Lower leg skin (tissue), 4 donors: ENCODE results near the gene AGPAT1. TPM values are rescaled to one million over a fixed set of nuclear protein-coding genes. Genes with fewer than 3 reads are reported as not detected.

Source experiments
- DNase-seq, 2 donors: peaks; one replicate each; pipeline ENCODE4 v3.0.0-alpha.2; 2019; ENCODE audit warnings: low spot score in 2 of 2
- H3K4me3 ChIP-seq: fragments of 200-600 bp; sonication (generic); 2 replicates; pipeline ENCODE4 v1.5.1; 2017; ENCODE audit warnings: mild to moderate bottlenecking, low read depth; ENCODE audit not compliant: poor library complexity, severe bottlenecking
- POLR2A ChIP-seq, 2 donors: fragments of 450-650 bp; IDR thresholded peaks; one replicate each; pipeline ENCODE4 v1.6.1; 2016 to 2017; ENCODE audit warnings: antibody characterized with exemption in 2 of 2, mild to moderate bottlenecking in 1 of 2, moderate library complexity in 1 of 2
- WGBS, 2 donors: methylation state at CpG; one replicate each; pipeline ENCODE4 v1.1.5; 2018; 5-methylcytosine and 5-hydroxymethylcytosine counted together
- intact Hi-C: fragments of 100-400 bp; cut with DNase I; formaldehyde crosslinking; loops from one replicate; pipeline ENCODE4 v1.15.0; 2023; ENCODE audit warnings: low total_unique reads
- total RNA-seq, 4 donors: library from RNA; depleted of rRNA; stranded (reverse); fragments of >200 nt; gene quantifications; one replicate each; pipeline ENCODE4 v1.1.0, GENCODE V29; 2016
- TF ChIP-seq, protein P1 (sequence below), 3 donors: fragments of 450-650 bp; IDR thresholded peaks; one replicate each; pipeline ENCODE4 v1.5.1; 2016; ENCODE audit warnings: antibody characterized with exemption in 3 of 3, mild to moderate bottlenecking in 3 of 3, moderate library complexity in 2 of 3

Gene AGPAT1
- total RNA-seq, 4 donors from 2014 or later, result 18.8 to 53.2 (median 28.0) TPM

DNA sequence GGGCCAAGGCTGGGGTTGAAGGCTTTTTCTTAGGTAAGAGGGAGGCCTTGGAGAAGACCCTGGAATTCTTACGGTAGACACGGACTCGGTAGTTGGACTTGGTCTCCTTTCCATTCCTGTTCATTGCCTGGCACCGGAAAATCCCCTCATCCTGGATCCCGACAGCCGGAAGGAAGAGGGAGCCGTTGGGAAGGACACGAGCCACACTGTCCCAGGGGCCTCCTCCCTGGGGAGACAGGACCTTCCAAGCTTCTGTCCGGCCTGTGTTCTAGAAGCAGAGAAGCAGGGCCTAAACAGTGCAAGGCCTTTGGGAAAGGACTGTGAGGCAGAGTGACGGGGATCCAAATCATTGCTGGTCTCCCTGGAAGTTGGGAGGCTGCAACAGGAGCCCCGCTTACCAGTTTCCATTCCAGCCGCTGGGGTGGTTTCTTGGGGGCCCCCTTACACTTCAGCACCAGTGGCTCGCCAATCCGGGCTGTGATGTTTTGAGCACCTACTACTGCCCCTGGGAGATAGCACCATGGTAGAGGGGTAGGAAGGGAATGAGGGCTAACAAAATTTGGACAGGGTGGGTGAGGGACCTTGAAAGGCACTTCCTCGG, 7.7 kb upstream of the AGPAT1 start:
- TF ChIP-seq POLR2A (IDR thresholded peaks at IDR 0.05), result no peak
- TF ChIP-seq, protein P1, sequence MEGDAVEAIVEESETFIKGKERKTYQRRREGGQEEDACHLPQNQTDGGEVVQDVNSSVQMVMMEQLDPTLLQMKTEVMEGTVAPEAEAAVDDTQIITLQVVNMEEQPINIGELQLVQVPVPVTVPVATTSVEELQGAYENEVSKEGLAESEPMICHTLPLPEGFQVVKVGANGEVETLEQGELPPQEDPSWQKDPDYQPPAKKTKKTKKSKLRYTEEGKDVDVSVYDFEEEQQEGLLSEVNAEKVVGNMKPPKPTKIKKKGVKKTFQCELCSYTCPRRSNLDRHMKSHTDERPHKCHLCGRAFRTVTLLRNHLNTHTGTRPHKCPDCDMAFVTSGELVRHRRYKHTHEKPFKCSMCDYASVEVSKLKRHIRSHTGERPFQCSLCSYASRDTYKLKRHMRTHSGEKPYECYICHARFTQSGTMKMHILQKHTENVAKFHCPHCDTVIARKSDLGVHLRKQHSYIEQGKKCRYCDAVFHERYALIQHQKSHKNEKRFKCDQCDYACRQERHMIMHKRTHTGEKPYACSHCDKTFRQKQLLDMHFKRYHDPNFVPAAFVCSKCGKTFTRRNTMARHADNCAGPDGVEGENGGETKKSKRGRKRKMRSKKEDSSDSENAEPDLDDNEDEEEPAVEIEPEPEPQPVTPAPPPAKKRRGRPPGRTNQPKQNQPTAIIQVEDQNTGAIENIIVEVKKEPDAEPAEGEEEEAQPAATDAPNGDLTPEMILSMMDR (IDR thresholded peaks at IDR 0.05), result no peak
- 79 to 82% methylated on average over 15 of the region's 15 CpGs for WGBS, 2 donors
- DNase-seq, result no peak
- intact Hi-C loops, result no loop called here
- H3K4me3 ChIP-seq, result no peak overlapping the region

DNA sequence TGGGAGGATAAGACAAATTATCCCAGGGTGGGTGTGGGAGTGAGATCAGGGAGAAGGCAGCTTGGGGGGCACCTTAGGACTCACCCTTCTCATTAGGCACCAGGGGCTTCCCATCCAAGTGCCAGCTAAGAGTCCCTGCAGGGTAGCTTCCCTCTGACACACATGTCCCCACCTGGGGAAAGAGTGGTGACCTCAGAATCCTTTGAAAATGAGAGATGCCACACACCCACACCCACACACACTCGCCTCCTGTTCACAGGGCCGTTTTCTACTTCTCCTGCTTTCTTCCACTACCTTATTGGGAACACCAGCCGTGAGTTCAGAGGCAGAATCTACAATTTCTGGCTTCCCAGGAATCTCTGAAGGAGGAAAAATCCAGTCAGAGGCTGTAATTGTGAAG, 7.1 kb upstream of the AGPAT1 start:
- WGBS, 2 donors, result 66 to 73% methylated on average over 3 of the region's 3 CpGs
- H3K4me3 ChIP-seq, result no peak overlapping the region
- intact Hi-C loops, result no loop called here
- no peak for DNase-seq
- TF ChIP-seq, protein P1 (IDR thresholded peaks at IDR 0.05), result no peak
- no peak for TF ChIP-seq POLR2A (IDR thresholded peaks at IDR 0.05)

DNA sequence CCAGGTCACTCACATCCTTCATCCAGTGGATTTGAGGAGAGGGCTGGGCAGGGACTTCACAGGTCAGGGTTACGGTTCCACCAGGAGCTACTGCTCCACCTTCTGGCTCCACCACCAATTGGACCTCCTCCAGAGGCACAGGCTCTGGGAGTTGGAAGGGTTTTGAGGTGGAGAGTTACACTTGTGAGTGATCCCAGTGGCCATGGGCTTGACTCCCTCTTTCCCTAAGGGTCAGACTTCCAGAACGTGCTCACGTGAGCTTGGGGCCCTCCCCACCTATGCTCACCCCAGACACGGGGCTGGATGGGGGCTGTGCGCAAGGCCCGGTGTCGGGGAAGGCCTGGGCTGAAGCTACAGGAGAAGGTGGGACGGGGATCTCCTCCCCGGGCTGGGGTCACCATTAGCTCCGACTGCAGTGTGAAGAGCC, 6.7 kb upstream of the AGPAT1 start:
- no peak for DNase-seq
- 78 to 82% methylated on average over 10 of the region's 10 CpGs for WGBS, 2 donors
- TF ChIP-seq POLR2A (IDR thresholded peaks at IDR 0.05), result no peak
- TF ChIP-seq, protein P1 (IDR thresholded peaks at IDR 0.05), result no peak
- H3K4me3 ChIP-seq, result no peak overlapping the region
- intact Hi-C loops, result no loop called here

DNA sequence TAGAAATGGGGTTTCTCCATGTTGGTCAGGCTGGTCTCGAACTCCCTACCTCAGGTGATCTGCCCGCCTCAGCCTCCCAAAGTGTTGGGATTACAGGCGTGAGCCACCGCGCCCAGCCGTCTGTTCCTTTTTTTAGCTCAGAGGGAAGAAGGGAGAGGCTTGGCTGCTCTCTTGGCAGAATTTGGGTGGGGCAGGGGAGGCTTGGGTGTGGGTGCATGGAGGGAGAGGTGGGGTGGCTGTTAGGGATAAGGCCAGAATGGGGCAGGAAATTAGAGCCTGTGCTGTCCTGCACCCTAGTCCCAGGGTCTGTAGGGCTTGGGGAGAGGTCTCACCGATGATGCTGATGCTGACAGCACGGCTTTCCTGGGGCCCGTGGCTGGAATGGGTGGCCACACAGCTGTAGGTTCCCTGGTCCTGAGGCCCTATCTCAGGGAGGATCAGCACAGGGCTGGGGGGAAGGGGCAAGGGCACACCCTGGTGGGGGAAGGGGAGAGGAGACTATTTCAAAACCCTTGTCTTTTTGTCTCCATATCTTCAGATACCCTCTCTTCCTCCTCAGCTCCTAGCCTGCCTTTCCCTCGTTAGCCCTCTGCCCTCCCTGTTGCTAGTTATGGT, 6.1 kb upstream of the AGPAT1 start:
- H3K4me3 ChIP-seq, result no peak overlapping the region
- 51 to 65% methylated on average over 10 of the region's 10 CpGs for WGBS, 2 donors
- no peak for DNase-seq
- intact Hi-C loops, result no loop called here
- TF ChIP-seq, protein P1 (IDR thresholded peaks at IDR 0.05), result no peak
- no peak for TF ChIP-seq POLR2A (IDR thresholded peaks at IDR 0.05)

DNA sequence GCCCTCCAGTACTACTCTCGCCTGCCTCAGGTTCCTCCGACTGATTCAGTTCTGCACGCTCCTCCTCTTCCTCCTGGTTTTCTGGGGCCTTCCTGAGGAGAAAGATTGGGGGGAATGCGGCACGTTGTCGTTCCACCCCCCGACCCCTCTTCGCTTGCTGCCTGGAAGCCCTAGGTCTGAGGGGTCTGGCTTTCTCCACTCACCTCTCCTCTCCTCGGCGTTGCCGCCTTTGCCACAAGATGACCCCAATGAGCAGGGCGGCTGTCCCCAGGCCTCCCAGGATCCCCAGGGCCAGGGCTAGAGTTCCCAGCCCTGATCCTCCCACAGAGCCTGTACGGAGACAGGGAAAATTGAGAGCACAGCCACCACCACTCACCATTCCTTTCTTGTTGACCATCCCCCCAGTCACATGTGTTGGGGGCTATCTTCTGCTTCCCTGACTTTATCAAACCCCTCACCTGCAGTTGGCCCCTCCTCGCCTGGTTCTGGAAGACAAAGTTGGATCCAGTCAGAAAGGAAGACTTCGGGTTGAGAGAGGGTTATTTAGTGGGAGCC, 5.3 kb upstream of the AGPAT1 start:
- 89 to 92% methylated on average over 15 of the region's 15 CpGs for WGBS, 2 donors
- no peak for DNase-seq
- intact Hi-C loops, result no loop called here
- TF ChIP-seq POLR2A (IDR thresholded peaks at IDR 0.05), result no peak
- TF ChIP-seq, protein P1 (IDR thresholded peaks at IDR 0.05), result no peak
- H3K4me3 ChIP-seq, result no peak overlapping the region
